Measurements from ENCODE around the gene ISM2.

ISM2 gene

GRCh38 chr14:77543637-77544334 is 45.2 kb upstream of the ISM2 start:
- H2AFZ ChIP-seq (ENCODE audit: low read depth, low read length) = no peak overlapping the region
- H3K27me3 ChIP-seq (ENCODE audit: low read depth, low read length) = no peaks in the 10 kb centered on the region
- TF ChIP-seq EZH2phosphoT487 (IDR thresholded peaks at IDR 0.05; ENCODE audit: low read depth) = no peak
- no peak for TF ChIP-seq CTCF (IDR thresholded peaks at IDR 0.05; ENCODE audit: low read depth, low read length)
- H3K27ac ChIP-seq (ENCODE audit: low read length) = no peak overlapping the region
- H4K20me1 ChIP-seq (ENCODE audit: insufficient read depth, low read length) = no peaks in the 10 kb centered on the region
- no peak overlapping the region for H3K4me3 ChIP-seq (ENCODE audit: low read length)
- H3K36me3 ChIP-seq (replicated peaks; ENCODE audit: low read depth, low read length) = peaks cover 3% of the 10 kb centered on the region
- H3K4me2 ChIP-seq (ENCODE audit: low read length) = no peak overlapping the region
- H3K4me1 ChIP-seq (ENCODE audit: low read length) = peaks cover 16% of the 10 kb centered on the region
- H3K79me2 ChIP-seq (ENCODE audit: low read length) = no peaks in the 10 kb centered on the region
- no peak overlapping the region for H3K9ac ChIP-seq (ENCODE audit: low read length)
- no peaks in the 10 kb centered on the region for H3K9me3 ChIP-seq (ENCODE audit: insufficient read depth, low read length)

GRCh38 chr14:77543240-77543551 is 44.6 kb upstream of the ISM2 start:
- H3K4me2 ChIP-seq (ENCODE audit: low read length) = no peak overlapping the region
- no peaks in the 10 kb centered on the region for H3K9me3 ChIP-seq (ENCODE audit: insufficient read depth, low read length)
- H3K4me1 ChIP-seq (ENCODE audit: low read length) = peaks cover 16% of the 10 kb centered on the region
- H3K36me3 ChIP-seq (replicated peaks; ENCODE audit: low read depth, low read length) = no peaks in the 10 kb centered on the region
- TF ChIP-seq CTCF (IDR thresholded peaks at IDR 0.05; ENCODE audit: low read depth, low read length) (no peak), EZH2phosphoT487 (IDR thresholded peaks at IDR 0.05; ENCODE audit: low read depth) (no peak)
- no peaks in the 10 kb centered on the region for H4K20me1 ChIP-seq (ENCODE audit: insufficient read depth, low read length)
- H3K79me2 ChIP-seq (ENCODE audit: low read length) = no peaks in the 10 kb centered on the region
- H2AFZ ChIP-seq (ENCODE audit: low read depth, low read length) = no peak overlapping the region
- no peak overlapping the region for H3K27ac ChIP-seq (ENCODE audit: low read length)
- no peaks in the 10 kb centered on the region for H3K27me3 ChIP-seq (ENCODE audit: low read depth, low read length)
- no peak overlapping the region for H3K9ac ChIP-seq (ENCODE audit: low read length)
- no peak overlapping the region for H3K4me3 ChIP-seq (ENCODE audit: low read length)

GRCh38 chr14:77542421-77543239 is 44.0 kb upstream of the ISM2 start:
- H3K4me3 ChIP-seq (ENCODE audit: low read length) = peak overlapping the region; percentile 19
- no peaks in the 10 kb centered on the region for H3K27me3 ChIP-seq (ENCODE audit: low read depth, low read length)
- no peaks in the 10 kb centered on the region for H3K79me2 ChIP-seq (ENCODE audit: low read length)

More at GRCh38 chr14:77542421-77543239, 44.0 kb upstream of the ISM2 start:
- no peaks in the 10 kb centered on the region for H3K36me3 ChIP-seq (replicated peaks; ENCODE audit: low read depth, low read length)
- H3K4me2 ChIP-seq (ENCODE audit: low read length) = peak overlapping the region; percentile 54
- peaks cover 16% of the 10 kb centered on the region for H3K4me1 ChIP-seq (ENCODE audit: low read length)
- H3K27ac ChIP-seq (ENCODE audit: low read length) = no peak overlapping the region
- no peaks in the 10 kb centered on the region for H4K20me1 ChIP-seq (ENCODE audit: insufficient read depth, low read length)
- no peak for TF ChIP-seq EZH2phosphoT487 (IDR thresholded peaks at IDR 0.05; ENCODE audit: low read depth)
- no peak for TF ChIP-seq CTCF (IDR thresholded peaks at IDR 0.05; ENCODE audit: low read depth, low read length)
- no peak overlapping the region for H2AFZ ChIP-seq (ENCODE audit: low read depth, low read length)
- H3K9ac ChIP-seq (ENCODE audit: low read length) = no peak overlapping the region
- H3K9me3 ChIP-seq (ENCODE audit: insufficient read depth, low read length) = no peaks in the 10 kb centered on the region
